Activated T-cell treated with anti-CD3 and anti-CD28 coated beads, Interleukin-2, amount 50 U/mL, for 24 hours (primary cell): Measurements from ENCODE around the gene C6orf136.
"Not testable (repeated sequence)": the region's sequence is repeated elsewhere in the genome, so short reads cannot be mapped to it uniquely, and the experiment has no call there.

Experiments
- DNase-seq: peaks from one replicate; pipeline ENCODE4 v3.0.0-alpha.2; 2020
- H3K27ac Mint-ChIP-seq: 2 replicates; pipeline ENCODE4 v1.8.0; 2020; ENCODE audit warnings: mild to moderate bottlenecking, mixed read lengths
- H3K27me3 Mint-ChIP-seq: 2 replicates; pipeline ENCODE4 v1.8.0; 2020; ENCODE audit warnings: mixed read lengths
- H3K36me3 Mint-ChIP-seq: 2 replicates; pipeline ENCODE4 v1.8.0; 2020; ENCODE audit warnings: low read depth, mixed read lengths
- H3K4me1 Mint-ChIP-seq: 2 replicates; pipeline ENCODE4 v1.8.0; 2020; ENCODE audit warnings: low read depth, mixed read lengths
- H3K4me3 Mint-ChIP-seq: 2 replicates; pipeline ENCODE4 v1.8.0; 2020; ENCODE audit warnings: mild to moderate bottlenecking, moderate library complexity, mixed read lengths
- H3K9me3 Mint-ChIP-seq: 2 replicates; pipeline ENCODE4 v1.8.0; 2020; ENCODE audit warnings: mixed read lengths

C6orf136 gene

GRCh38 chr6:30626484-30627366, 20.2 kb upstream of the C6orf136 start, which contains the start of gene ATAT1:
ATAT1 (plus strand) TSS chr6:30626874.
- Mint-ChIP-seq H3K36me3 (peaks cover 86% of the 10 kb centered on the region), H3K27me3 (no peaks in the 10 kb centered on the region), H3K27ac (peak within 1 kb of the TSS; percentile 94), H3K9me3 (no peaks in the 10 kb centered on the region), H3K4me3 (peak within 1 kb of the TSS; percentile 87), H3K4me1 (peaks cover 29% of the 10 kb centered on the region)
- DNase-seq, result peak; percentile 92

GRCh38 chr6:30635834-30636233, 11.1 kb upstream of the C6orf136 start:
- no peak overlapping the region for H3K27ac Mint-ChIP-seq
- H3K4me1 Mint-ChIP-seq, result peaks cover 7% of the 10 kb centered on the region
- peaks cover 48% of the 10 kb centered on the region for H3K36me3 Mint-ChIP-seq
- no peaks in the 10 kb centered on the region for H3K27me3 Mint-ChIP-seq
- no peak for DNase-seq
- H3K9me3 Mint-ChIP-seq, result no peaks in the 10 kb centered on the region
- H3K4me3 Mint-ChIP-seq, result no peak overlapping the region

GRCh38 chr6:30640481-30640880, 6.5 kb upstream of the C6orf136 start:
- Mint-ChIP-seq H3K27ac (peak overlapping the region; percentile 30), H3K9me3 (no peaks in the 10 kb centered on the region), H3K27me3 (no peaks in the 10 kb centered on the region), H3K36me3 (peaks cover 61% of the 10 kb centered on the region), H3K4me3 (no peak overlapping the region), H3K4me1 (peaks cover 18% of the 10 kb centered on the region)
- DNase-seq, result no peak

- Mint-ChIP-seq H3K27ac (peak overlapping the region; percentile 41), H3K4me3 (no peak overlapping the region), H3K27me3 (no peaks in the 10 kb centered on the region), H3K4me1 (peaks cover 24% of the 10 kb centered on the region), H3K36me3 (peaks cover 61% of the 10 kb centered on the region), H3K9me3 (no peaks in the 10 kb centered on the region)
- DNase-seq, result no peak
Observed at GRCh38 chr6:30641048-30641447, 5.9 kb upstream of the C6orf136 start.

- Mint-ChIP-seq H3K27ac (peak overlapping the region; percentile 44), H3K9me3 (no peaks in the 10 kb centered on the region)
Observed at GRCh38 chr6:30643656-30644055, 3.3 kb upstream of the C6orf136 start.

GRCh38 chr6:30644769-30645168, 2.2 kb upstream of the C6orf136 start:
- Mint-ChIP-seq H3K27ac (peak overlapping the region; percentile 20), H3K9me3 (no peaks in the 10 kb centered on the region), H3K27me3 (no peaks in the 10 kb centered on the region), H3K4me3 (no peak overlapping the region), H3K36me3 (peaks cover 73% of the 10 kb centered on the region), H3K4me1 (peaks cover 45% of the 10 kb centered on the region)
- DNase-seq, result no peak

More at GRCh38 chr6:30643656-30644055, 3.3 kb upstream of the C6orf136 start:
- no peaks in the 10 kb centered on the region for H3K27me3 Mint-ChIP-seq
- peaks cover 67% of the 10 kb centered on the region for H3K36me3 Mint-ChIP-seq
- no peak for DNase-seq
- peaks cover 38% of the 10 kb centered on the region for H3K4me1 Mint-ChIP-seq
- H3K4me3 Mint-ChIP-seq, result no peak overlapping the region

GRCh38 chr6:30645989-30646388, 944 bp upstream of the C6orf136 start:
- Mint-ChIP-seq H3K4me1 (peaks cover 39% of the 10 kb centered on the region), H3K27ac (peak overlapping the region; percentile 94), H3K27me3 (no peaks in the 10 kb centered on the region), H3K4me3 (peak overlapping the region; percentile 91), H3K36me3 (peaks cover 73% of the 10 kb centered on the region), H3K9me3 (no peaks in the 10 kb centered on the region)
- DNase-seq, result no peak

- Mint-ChIP-seq H3K36me3 (peaks cover 77% of the 10 kb centered on the region), H3K4me3 (peak overlapping the region; percentile 91), H3K9me3 (no peaks in the 10 kb centered on the region), H3K4me1 (peaks cover 31% of the 10 kb centered on the region), H3K27me3 (no peaks in the 10 kb centered on the region), H3K27ac (peak overlapping the region; percentile 94)
- peak; percentile 91 for DNase-seq
Observed at GRCh38 chr6:30647242-30648116, 546 bp downstream of the C6orf136 start.

GRCh38 chr6:30651143-30651542, 4.2 kb downstream of the C6orf136 start:
- no peaks in the 10 kb centered on the region for H3K27me3 Mint-ChIP-seq
- peaks cover 81% of the 10 kb centered on the region for H3K36me3 Mint-ChIP-seq
- H3K4me1 Mint-ChIP-seq, result peaks cover 23% of the 10 kb centered on the region
- no peak overlapping the region for H3K4me3 Mint-ChIP-seq
- peak overlapping the region; percentile 17 for H3K27ac Mint-ChIP-seq
- no peak for DNase-seq
- no peaks in the 10 kb centered on the region for H3K9me3 Mint-ChIP-seq

- Mint-ChIP-seq H3K4me3 (no peak overlapping the region), H3K4me1 (peaks cover 4% of the 10 kb centered on the region), H3K27me3 (no peaks in the 10 kb centered on the region), H3K27ac (peak overlapping the region; percentile 50), H3K36me3 (peaks cover 94% of the 10 kb centered on the region), H3K9me3 (no peaks in the 10 kb centered on the region)
- no peak for DNase-seq
Observed at GRCh38 chr6:30654798-30655742, 8.1 kb downstream of the C6orf136 start.

- H3K36me3 Mint-ChIP-seq, result peaks cover 96% of the 10 kb centered on the region
- H3K27ac Mint-ChIP-seq, result peak overlapping the region; percentile 50
- peaks cover 4% of the 10 kb centered on the region for H3K4me1 Mint-ChIP-seq
- H3K27me3 Mint-ChIP-seq, result no peaks in the 10 kb centered on the region
- no peak for DNase-seq
- no peak overlapping the region for H3K4me3 Mint-ChIP-seq
- no peaks in the 10 kb centered on the region for H3K9me3 Mint-ChIP-seq
Observed at GRCh38 chr6:30655743-30656094, 8.8 kb downstream of the C6orf136 start.

GRCh38 chr6:30656513-30656912, 9.6 kb downstream of the C6orf136 start:
- Mint-ChIP-seq H3K4me1 (peaks cover 2% of the 10 kb centered on the region), H3K27ac (peak overlapping the region; percentile 18), H3K36me3 (peaks cover 96% of the 10 kb centered on the region), H3K9me3 (no peaks in the 10 kb centered on the region), H3K4me3 (no peak overlapping the region), H3K27me3 (no peaks in the 10 kb centered on the region)
- DNase-seq, result no peak

- no peaks in the 10 kb centered on the region for H3K9me3 Mint-ChIP-seq
- H3K27ac Mint-ChIP-seq, result peak overlapping the region; percentile 85
- H3K4me1 Mint-ChIP-seq, result peaks cover 2% of the 10 kb centered on the region
- no peaks in the 10 kb centered on the region for H3K27me3 Mint-ChIP-seq
- DNase-seq, result no peak
- peaks cover 96% of the 10 kb centered on the region for H3K36me3 Mint-ChIP-seq
- no peak overlapping the region for H3K4me3 Mint-ChIP-seq
Observed at GRCh38 chr6:30657454-30657853, 10.5 kb downstream of the C6orf136 start.

- H3K4me1 Mint-ChIP-seq, H3K9me3 Mint-ChIP-seq, DNase-seq, H3K27me3 Mint-ChIP-seq, H3K4me3 Mint-ChIP-seq: not testable (repeated sequence)
- Mint-ChIP-seq H3K27ac (peak overlapping the region; percentile 30), H3K36me3 (peaks cover 96% of the 10 kb centered on the region)
Observed at GRCh38 chr6:30657922-30658321, 11.0 kb downstream of the C6orf136 start.
